Mesenchymal stem cell (in vitro differentiated cells and primary cell): ENCODE data around the gene RPRD1A.
A peak's percentile ranks its signal among the peaks of the same experiment; 100 is the strongest.

ENCODE experiments used
- DNase-seq: peaks from one replicate; pipeline ENCODE4 v3.0.0-alpha.2; 2013
- H2AFZ ChIP-seq: one replicate; pipeline ENCODE4 v1.6.1; 2013; ENCODE audit warnings: low read depth, mild to moderate bottlenecking, control low read depth, inconsistent platforms, low read length, moderate library complexity
- H2AK5ac ChIP-seq: 2 replicates; pipeline ENCODE4 v1.6.1; 2013; ENCODE audit warnings: low read length, moderate library complexity, mild to moderate bottlenecking, inconsistent platforms; ENCODE audit not compliant: severe bottlenecking
- H2BK120ac ChIP-seq: one replicate; pipeline ENCODE4 v1.6.1; 2013; ENCODE audit warnings: low read depth, mild to moderate bottlenecking, inconsistent platforms, low read length, moderate library complexity
- H2BK12ac ChIP-seq, 2 experiments: one replicate each; pipeline ENCODE4 v1.6.1; 2013; ENCODE audit warnings: inconsistent platforms in 2 of 2, low read length in 2 of 2, mild to moderate bottlenecking in 2 of 2, moderate library complexity in 2 of 2, control low read depth in 1 of 2
- H2BK15ac ChIP-seq: one replicate; pipeline ENCODE4 v1.6.1; 2013; ENCODE audit warnings: mild to moderate bottlenecking, low read depth, inconsistent platforms; ENCODE audit not compliant: poor library complexity, severe bottlenecking
- H2BK5ac ChIP-seq: 2 replicates; pipeline ENCODE4 v1.6.1; 2013; ENCODE audit warnings: low read depth, mild to moderate bottlenecking, low read length, control low read depth, inconsistent platforms; ENCODE audit not compliant: poor library complexity, severe bottlenecking
- H3K14ac ChIP-seq, 2 experiments: one replicate each; pipeline ENCODE4 v1.6.1; 2013; ENCODE audit warnings: inconsistent platforms in 2 of 2, low read length in 2 of 2, control low read depth in 1 of 2, mild to moderate bottlenecking in 1 of 2, moderate library complexity in 1 of 2
- H3K18ac ChIP-seq, 2 experiments: one replicate each; pipeline ENCODE4 v1.6.1; 2013; ENCODE audit warnings: inconsistent platforms in 2 of 2, low read length in 2 of 2, control low read depth in 1 of 2, low read depth in 1 of 2, mild to moderate bottlenecking in 1 of 2
- H3K23ac ChIP-seq, 2 experiments: one replicate each; pipeline ENCODE4 v1.6.1; 2013; ENCODE audit warnings: inconsistent platforms in 2 of 2, low read length in 2 of 2, mild to moderate bottlenecking in 2 of 2, moderate library complexity in 2 of 2, control low read depth in 1 of 2
- H3K27ac ChIP-seq: 2 replicates; pipeline ENCODE4 v1.5.1; 2013; ENCODE audit warnings: mild to moderate bottlenecking, moderate library complexity, low read length, control low read depth, inconsistent platforms; ENCODE audit not compliant: poor library complexity, severe bottlenecking
- H3K27me3 ChIP-seq, 2 experiments: 2 replicates each; pipeline versions ENCODE4 v1.6.1 to v1.7.0; 2013; ENCODE audit warnings: low read length in 2 of 2, mild to moderate bottlenecking in 2 of 2, moderate library complexity in 2 of 2, control low read depth in 1 of 2, inconsistent platforms in 1 of 2; ENCODE audit not compliant: control insufficient read depth in 1 of 2, insufficient read depth in 1 of 2
- H3K36me3 ChIP-seq, 2 experiments: 2 replicates each; pipeline versions ENCODE4 v1.6.1 to v1.7.0; 2013; ENCODE audit warnings: low read length in 2 of 2, control low read depth in 1 of 2, inconsistent platforms in 1 of 2, low read depth in 1 of 2, mild to moderate bottlenecking in 1 of 2; ENCODE audit not compliant: insufficient read depth in 2 of 2, control insufficient read depth in 1 of 2
- H3K4ac ChIP-seq, 2 experiments: one replicate each; pipeline ENCODE4 v1.6.1; 2013; ENCODE audit warnings: inconsistent platforms in 2 of 2, low read length in 2 of 2, mild to moderate bottlenecking in 2 of 2, moderate library complexity in 2 of 2, control low read depth in 1 of 2, low read depth in 1 of 2
- H3K4me1 ChIP-seq: 2 replicates; pipeline ENCODE4 v1.6.1; 2013; ENCODE audit warnings: low read depth, low read length, control low read depth; ENCODE audit not compliant: control insufficient read depth, insufficient read depth
- H3K4me2 ChIP-seq: 2 replicates; pipeline ENCODE4 v1.6.1; 2013; ENCODE audit warnings: low read length, mild to moderate bottlenecking, inconsistent platforms; ENCODE audit not compliant: poor library complexity, severe bottlenecking
- H3K4me3 ChIP-seq, 2 experiments: 2 replicates each; pipeline versions ENCODE4 v1.5.1 to v1.7.0; 2013; ENCODE audit warnings: low read length in 2 of 2, mild to moderate bottlenecking in 2 of 2, control low read depth in 1 of 2, low read depth in 1 of 2; ENCODE audit not compliant: insufficient read depth in 1 of 2
- H3K79me1 ChIP-seq: replicated peaks from 2 replicates; pipeline ENCODE4 v1.6.1; 2013; ENCODE audit warnings: mild to moderate bottlenecking, control low read depth, low read length, inconsistent platforms; ENCODE audit not compliant: poor library complexity, severe bottlenecking
- H3K9ac ChIP-seq: 2 replicates; pipeline ENCODE4 v1.7.0; 2013; ENCODE audit warnings: mild to moderate bottlenecking, low read length, moderate library complexity
- H3K9me3 ChIP-seq: 2 replicates; pipeline ENCODE4 v1.7.0; 2013; ENCODE audit warnings: mild to moderate bottlenecking, low read length; ENCODE audit not compliant: control insufficient read depth
- H4K8ac ChIP-seq: one replicate; pipeline ENCODE4 v1.6.1; 2013; ENCODE audit warnings: inconsistent platforms, mild to moderate bottlenecking, low read length, moderate library complexity
- H4K91ac ChIP-seq: one replicate; pipeline ENCODE4 v1.6.1; 2013; ENCODE audit warnings: mild to moderate bottlenecking, low read length, inconsistent platforms
- WGBS: methylation state at CpG from one replicate; pipeline ENCODE4 v1.1.7; 2013; ENCODE audit warnings: mixed read lengths; 5-methylcytosine and 5-hydroxymethylcytosine counted together

RPRD1A gene

GRCh38 chr18:35998967-35999366 lies 68.4 kb downstream of the RPRD1A start:
- no peak overlapping the region for H4K8ac ChIP-seq

GRCh38 chr18:35993013-35993412 lies 74.3 kb downstream of the RPRD1A start:
- H2AK5ac ChIP-seq = no peak overlapping the region
- over 99% methylated on average over 5 of the region's 6 CpGs for WGBS
- no peak for DNase-seq
- no peak overlapping the region for H3K4ac ChIP-seq
- H3K9me3 ChIP-seq = no peaks in the 10 kb centered on the region
- H3K27me3 ChIP-seq = no peaks in the 10 kb centered on the region
- no peak overlapping the region for H3K23ac ChIP-seq
- H3K4me1 ChIP-seq = no peaks in the 10 kb centered on the region
- no peak overlapping the region for H2BK15ac ChIP-seq
- H2BK12ac ChIP-seq = no peak overlapping the region
- no peak overlapping the region for H4K91ac ChIP-seq
- H3K79me1 ChIP-seq = no peaks in the 10 kb centered on the region
- H2BK5ac ChIP-seq = no peak overlapping the region
- no peak overlapping the region for H3K4me3 ChIP-seq
- H3K18ac ChIP-seq = no peak overlapping the region
- H3K4me2 ChIP-seq = no peak overlapping the region
- no peak overlapping the region for H3K27ac ChIP-seq
- no peak overlapping the region for H2AFZ ChIP-seq
- no peak overlapping the region for H3K14ac ChIP-seq
- H2BK120ac ChIP-seq = no peak overlapping the region
- H3K36me3 ChIP-seq = peaks cover 7 to 32% of the 10 kb centered on the region in 2 experiments
- H4K8ac ChIP-seq = no peak overlapping the region
- H3K9ac ChIP-seq = no peak overlapping the region

More at GRCh38 chr18:35998967-35999366, 68.4 kb downstream of the RPRD1A start:
- H2AK5ac ChIP-seq = no peak overlapping the region
- no peaks in the 10 kb centered on the region for H3K36me3 ChIP-seq
- no peak overlapping the region for H3K23ac ChIP-seq
- H3K4me1 ChIP-seq = no peaks in the 10 kb centered on the region
- WGBS = 75% methylated on average over 1 of the region's 1 CpG
- H3K9ac ChIP-seq = no peak overlapping the region
- H3K4me2 ChIP-seq = no peak overlapping the region
- H3K27ac ChIP-seq = no peak overlapping the region
- H2AFZ ChIP-seq = no peak overlapping the region
- H3K9me3 ChIP-seq = no peaks in the 10 kb centered on the region
- no peak overlapping the region for H2BK15ac ChIP-seq
- no peak overlapping the region for H3K14ac ChIP-seq
- peak; percentile 12 for DNase-seq
- H4K91ac ChIP-seq = no peak overlapping the region
- no peak overlapping the region for H2BK12ac ChIP-seq
- no peaks in the 10 kb centered on the region for H3K79me1 ChIP-seq
- no peak overlapping the region for H2BK5ac ChIP-seq
- no peak overlapping the region for H2BK120ac ChIP-seq
- no peaks in the 10 kb centered on the region for H3K27me3 ChIP-seq
- H3K4me3 ChIP-seq = no peak overlapping the region
- H3K18ac ChIP-seq = no peak overlapping the region
- no peak overlapping the region for H3K4ac ChIP-seq

- H3K4ac ChIP-seq = no peak overlapping the region
- no peaks in the 10 kb centered on the region for H3K9me3 ChIP-seq
- H2BK12ac ChIP-seq = no peak overlapping the region
- no peak overlapping the region for H3K27ac ChIP-seq
- no peak overlapping the region for H3K18ac ChIP-seq
- no peak overlapping the region for H3K14ac ChIP-seq
- H2BK15ac ChIP-seq = no peak overlapping the region
- H3K4me1 ChIP-seq = no peaks in the 10 kb centered on the region
- no peak overlapping the region for H3K23ac ChIP-seq
- no peak overlapping the region for H2BK120ac ChIP-seq
- H3K4me2 ChIP-seq = no peak overlapping the region
- H2AK5ac ChIP-seq = no peak overlapping the region
- no peak for DNase-seq
- H3K27me3 ChIP-seq = no peaks in the 10 kb centered on the region
- H3K9ac ChIP-seq = no peak overlapping the region
- no peak overlapping the region for H4K8ac ChIP-seq
- no peak overlapping the region for H2AFZ ChIP-seq
- H4K91ac ChIP-seq = no peak overlapping the region
- H2BK5ac ChIP-seq = no peak overlapping the region
- H3K4me3 ChIP-seq = no peak overlapping the region
- H3K36me3 ChIP-seq = peaks cover 7 to 40% of the 10 kb centered on the region in 2 experiments
- no peaks in the 10 kb centered on the region for H3K79me1 ChIP-seq
These were observed 75.7 kb downstream of the RPRD1A start for GRCh38 chr18:35991696-35992095.

- H3K4me3 ChIP-seq = no peak overlapping the region
These were observed 83.5 kb downstream of the RPRD1A start for GRCh38 chr18:35983818-35984217.

More at GRCh38 chr18:35983818-35984217, 83.5 kb downstream of the RPRD1A start:
- Histone ChIP-seq H3K27ac (no peak overlapping the region), H3K27me3 (no peaks in the 10 kb centered on the region), H4K8ac (no peak overlapping the region), H4K91ac (no peak overlapping the region), H3K9ac (peak overlapping the region; percentile 8), H2BK15ac (no peak overlapping the region), H2AK5ac (no peak overlapping the region), H3K4ac (no peak overlapping the region), H3K18ac (no peak overlapping the region), H2BK120ac (no peak overlapping the region), H3K4me1 (peaks cover 2% of the 10 kb centered on the region), H2BK5ac (no peak overlapping the region), H2AFZ (no peak overlapping the region), H2BK12ac (no peak overlapping the region), H3K4me2 (no peak overlapping the region), H3K79me1 (peaks cover 2% of the 10 kb centered on the region), H3K9me3 (no peaks in the 10 kb centered on the region), H3K36me3 (peaks cover 7 to 58% of the 10 kb centered on the region in 2 experiments), H3K23ac (no peak overlapping the region), H3K14ac (no peak overlapping the region)
- peak; percentile 9 for DNase-seq
- WGBS = 87% methylated on average over 4 of the region's 5 CpGs
